ENCODE data around the gene MAIP1. TPM values are rescaled to one million over a fixed set of nuclear protein-coding genes. Genes with fewer than 3 reads are reported as not detected.

MAIP1 gene
- total and polyA plus RNA-seq, 7 donors = 18.2 to 52.3 (median 27.7) TPM

DNA sequence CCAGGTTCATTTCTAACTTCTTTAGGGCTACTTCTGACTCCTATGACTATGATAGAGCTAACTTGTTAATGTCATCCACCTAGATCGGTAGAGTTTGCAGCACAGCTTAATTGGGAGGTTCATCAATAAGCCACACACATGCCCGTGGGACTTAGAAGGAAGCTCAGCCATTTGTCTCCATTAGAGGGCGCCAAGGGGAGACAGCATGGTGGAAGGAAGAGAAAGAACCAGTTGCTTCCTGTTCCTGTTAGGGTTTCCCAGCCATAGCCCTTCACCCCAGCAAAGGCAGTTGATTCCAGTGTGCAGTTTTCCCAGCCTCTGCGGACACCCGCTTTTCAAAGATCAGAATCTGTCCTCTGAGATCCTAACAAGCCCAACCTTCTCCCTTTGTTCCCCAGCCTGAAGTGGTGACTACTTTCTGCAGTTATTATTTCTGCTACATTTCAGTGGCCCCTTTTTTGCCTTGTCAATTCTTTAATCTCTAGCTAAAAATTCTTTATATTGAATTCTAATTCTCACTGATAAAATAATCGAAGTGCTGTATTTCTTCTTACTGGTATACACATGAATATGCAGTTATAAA is 30.3 kb downstream of the MAIP1 start:
- DNase-seq = peak; percentile 28 to 55
- peak; percentile 49 to 81 (median 62) for ATAC-seq
- H3K4me1 ChIP-seq = no peaks in the 10 kb centered on the region
- H3K36me3 ChIP-seq (ENCODE audit: insufficient read depth in 1 of 2, low read depth in 1 of 2) = no peaks in the 10 kb centered on the region
- intact Hi-C loops (cut with DNase I) = loop anchor here (10.0 kb wide), 2 partner anchors 319 to 1999 kb away; partner anchors contain the start of gene SPATS2L (in 1 of the 2)
- H3K4me3 ChIP-seq = no peak overlapping the region
- no peak overlapping the region for H3K27ac ChIP-seq
- TF ChIP-seq, protein P1, sequence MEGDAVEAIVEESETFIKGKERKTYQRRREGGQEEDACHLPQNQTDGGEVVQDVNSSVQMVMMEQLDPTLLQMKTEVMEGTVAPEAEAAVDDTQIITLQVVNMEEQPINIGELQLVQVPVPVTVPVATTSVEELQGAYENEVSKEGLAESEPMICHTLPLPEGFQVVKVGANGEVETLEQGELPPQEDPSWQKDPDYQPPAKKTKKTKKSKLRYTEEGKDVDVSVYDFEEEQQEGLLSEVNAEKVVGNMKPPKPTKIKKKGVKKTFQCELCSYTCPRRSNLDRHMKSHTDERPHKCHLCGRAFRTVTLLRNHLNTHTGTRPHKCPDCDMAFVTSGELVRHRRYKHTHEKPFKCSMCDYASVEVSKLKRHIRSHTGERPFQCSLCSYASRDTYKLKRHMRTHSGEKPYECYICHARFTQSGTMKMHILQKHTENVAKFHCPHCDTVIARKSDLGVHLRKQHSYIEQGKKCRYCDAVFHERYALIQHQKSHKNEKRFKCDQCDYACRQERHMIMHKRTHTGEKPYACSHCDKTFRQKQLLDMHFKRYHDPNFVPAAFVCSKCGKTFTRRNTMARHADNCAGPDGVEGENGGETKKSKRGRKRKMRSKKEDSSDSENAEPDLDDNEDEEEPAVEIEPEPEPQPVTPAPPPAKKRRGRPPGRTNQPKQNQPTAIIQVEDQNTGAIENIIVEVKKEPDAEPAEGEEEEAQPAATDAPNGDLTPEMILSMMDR (IDR thresholded peaks at IDR 0.05) = peak; percentile 59
- H3K27me3 ChIP-seq (ENCODE audit: insufficient read depth in 3 of 3, low read length in 2 of 3) = no peaks in the 10 kb centered on the region
- no peaks in the 10 kb centered on the region for H3K9me3 ChIP-seq
- WGBS, 3 donors = 74 to 76% (median 74%) methylated on average over 6 of the region's 6 CpGs

- Histone ChIP-seq H3K4me1 (no peaks in the 10 kb centered on the region), H3K27me3 (ENCODE audit: insufficient read depth in 3 of 3, low read length in 2 of 3) (no peaks in the 10 kb centered on the region), H3K4me3 (no peak overlapping the region), H3K27ac (no peak overlapping the region), H3K9me3 (no peaks in the 10 kb centered on the region), H3K36me3 (ENCODE audit: insufficient read depth in 1 of 2, low read depth in 1 of 2) (no peaks in the 10 kb centered on the region)
- TF ChIP-seq, protein P1 (IDR thresholded peaks at IDR 0.05) = no peak
- intact Hi-C loops (cut with DNase I) = loop anchor here (10.0 kb wide), 2 partner anchors 317 to 1997 kb away; partner anchors contain the start of gene SPATS2L (in 1 of the 2)
- 52 to 65% (median 59%) methylated on average over 2 of the region's 2 CpGs for WGBS, 3 donors
- no peak for DNase-seq
- no peak for ATAC-seq
Measured at GRCh38 chr2:199987586-199987985, 32.2 kb downstream of the MAIP1 start.

- Histone ChIP-seq H3K4me3 (no peak overlapping the region), H3K9me3 (no peaks in the 10 kb centered on the region), H3K27me3 (ENCODE audit: insufficient read depth in 3 of 3, low read length in 2 of 3) (no peaks in the 10 kb centered on the region), H3K27ac (no peak overlapping the region), H3K36me3 (ENCODE audit: insufficient read depth in 1 of 2, low read depth in 1 of 2) (no peaks in the 10 kb centered on the region), H3K4me1 (no peaks in the 10 kb centered on the region)
- WGBS, 3 donors = 32 to 36% (median 35%) methylated on average over 7 of the region's 7 CpGs
- no peak for ATAC-seq
- intact Hi-C loops (cut with DNase I) = loop anchor here (10.0 kb wide), 2 partner anchors 317 to 1997 kb away; partner anchors contain the start of gene SPATS2L (in 1 of the 2)
- TF ChIP-seq, protein P1 (IDR thresholded peaks at IDR 0.05) = no peak
- no peak for DNase-seq
Measured at GRCh38 chr2:199988151-199988550, 32.8 kb downstream of the MAIP1 start.

GRCh38 chr2:199989822-199990221 is 34.4 kb downstream of the MAIP1 start:
- DNase-seq (no peak), ATAC-seq (no peak)
- no peaks in the 10 kb centered on the region for H3K27me3 ChIP-seq (ENCODE audit: insufficient read depth in 3 of 3, low read length in 2 of 3)
- H3K27ac ChIP-seq = no peak overlapping the region
- no peaks in the 10 kb centered on the region for H3K9me3 ChIP-seq
- H3K36me3 ChIP-seq (ENCODE audit: insufficient read depth in 1 of 2, low read depth in 1 of 2) = no peaks in the 10 kb centered on the region
- no peaks in the 10 kb centered on the region for H3K4me1 ChIP-seq
- intact Hi-C loops (cut with DNase I) = loop anchor here (10.0 kb wide), 2 partner anchors 315 to 1995 kb away; partner anchors contain the start of gene SPATS2L (in 1 of the 2)
- no peak overlapping the region for H3K4me3 ChIP-seq
- 96 to 97% (median 96%) methylated on average over 5 of the region's 5 CpGs for WGBS, 3 donors
- TF ChIP-seq, protein P1 (IDR thresholded peaks at IDR 0.05) = no peak

All from psoas muscle (tissue), 8 donors.